HCT116 (cell line): ENCODE results near the gene MAP3K5.

Source experiments
- EZH2 ChIP-seq: fragments of 200-600 bp; sonication (generic); IDR thresholded peaks from 2 replicates; pipeline ENCODE4 v1.6.1; 2017; ENCODE audit warnings: antibody characterized with exemption, mixed run types
- POLR2AphosphoS5 ChIP-seq: IDR thresholded peaks from 2 replicates; pipeline ENCODE4 v1.6.1; 2011; ENCODE audit warnings: mild to moderate bottlenecking, low read depth, low read length, moderate library complexity
- TCF7L2 ChIP-seq: IDR thresholded peaks from 2 replicates; pipeline ENCODE4 v1.7.0; 2011; ENCODE audit warnings: borderline replicate concordance, inconsistent platforms; ENCODE audit not compliant: insufficient read depth, insufficient read length; ENCODE audit errors: extremely low read depth
- YY1 ChIP-seq: IDR thresholded peaks from 2 replicates; pipeline ENCODE4 v1.6.1; 2011; ENCODE audit warnings: low read length, low read depth, moderate library complexity, mild to moderate bottlenecking; ENCODE audit not compliant: insufficient replicate concordance; ENCODE audit errors: extremely low read depth
- TF ChIP-seq, protein P1 (sequence below), 3 experiments: fragments of 200-600 bp in 1 of 3; sonication (generic) in 1 of 3; IDR thresholded peaks in 2 of 3; conservative IDR thresholded peaks in 1 of 3; 2 replicates each; pipeline ENCODE4 v1.5.1; 2012 to 2017; ENCODE audit warnings: low read depth in 2 of 3, low read length in 2 of 3, antibody characterized with exemption in 1 of 3, borderline replicate concordance in 1 of 3, control low read depth in 1 of 3, mild to moderate bottlenecking in 1 of 3, mixed read lengths in 1 of 3, mixed run types in 1 of 3, moderate library complexity in 1 of 3; ENCODE audit not compliant: insufficient read depth in 1 of 3

DNA sequence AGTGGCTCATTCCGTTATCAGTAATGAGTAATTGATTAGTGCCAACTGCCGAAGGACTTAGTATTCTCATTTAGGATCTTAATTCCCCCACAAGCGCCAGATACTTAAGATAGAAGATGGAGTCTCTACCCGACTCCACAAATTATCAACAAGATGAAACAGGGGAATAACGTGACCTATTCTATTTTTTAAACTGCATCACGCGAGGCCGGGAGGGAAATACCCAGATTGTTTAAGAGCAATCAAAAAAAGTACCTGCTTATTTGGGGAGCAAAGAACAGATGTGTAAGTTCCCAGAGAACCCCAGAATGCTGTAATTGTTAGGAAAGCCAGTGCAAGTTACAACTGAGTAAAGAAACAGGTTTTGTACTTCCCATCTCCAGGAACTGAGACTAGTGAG is 1.1 kb upstream of the MAP3K5 start:
- TF ChIP-seq, protein P1, sequence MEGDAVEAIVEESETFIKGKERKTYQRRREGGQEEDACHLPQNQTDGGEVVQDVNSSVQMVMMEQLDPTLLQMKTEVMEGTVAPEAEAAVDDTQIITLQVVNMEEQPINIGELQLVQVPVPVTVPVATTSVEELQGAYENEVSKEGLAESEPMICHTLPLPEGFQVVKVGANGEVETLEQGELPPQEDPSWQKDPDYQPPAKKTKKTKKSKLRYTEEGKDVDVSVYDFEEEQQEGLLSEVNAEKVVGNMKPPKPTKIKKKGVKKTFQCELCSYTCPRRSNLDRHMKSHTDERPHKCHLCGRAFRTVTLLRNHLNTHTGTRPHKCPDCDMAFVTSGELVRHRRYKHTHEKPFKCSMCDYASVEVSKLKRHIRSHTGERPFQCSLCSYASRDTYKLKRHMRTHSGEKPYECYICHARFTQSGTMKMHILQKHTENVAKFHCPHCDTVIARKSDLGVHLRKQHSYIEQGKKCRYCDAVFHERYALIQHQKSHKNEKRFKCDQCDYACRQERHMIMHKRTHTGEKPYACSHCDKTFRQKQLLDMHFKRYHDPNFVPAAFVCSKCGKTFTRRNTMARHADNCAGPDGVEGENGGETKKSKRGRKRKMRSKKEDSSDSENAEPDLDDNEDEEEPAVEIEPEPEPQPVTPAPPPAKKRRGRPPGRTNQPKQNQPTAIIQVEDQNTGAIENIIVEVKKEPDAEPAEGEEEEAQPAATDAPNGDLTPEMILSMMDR (IDR thresholded peaks at IDR 0.05 in 2 of 3, conservative IDR thresholded peaks at IDR 0.05 in 1 of 3; ENCODE audit: borderline replicate concordance in 1 of 3, insufficient read depth in 1 of 3, low read depth in 2 of 3, low read length in 2 of 3): no peak
- TF ChIP-seq POLR2AphosphoS5: no peak
- no peak for TF ChIP-seq TCF7L2
- no peak for TF ChIP-seq EZH2
- no peak for TF ChIP-seq YY1
